Hepatocyte (in vitro differentiated cells): ENCODE results near the gene IDE. TPM values are rescaled to one million over a fixed set of nuclear protein-coding genes. Genes with fewer than 3 reads are reported as not detected.

ENCODE experiments used
- DNase-seq: peaks from one replicate; pipeline ENCODE4 v3.0.0-alpha.2; 2016; ENCODE audit warnings: low spot score
- H2AFZ ChIP-seq: fragments of 200-600 bp; sonication (generic); 2 replicates; pipeline ENCODE4 v1.6.0; 2016; ENCODE audit warnings: antibody characterized with exemption, mild to moderate bottlenecking
- H3K27ac ChIP-seq: fragments of 200-600 bp; sonication (generic); 2 replicates; pipeline ENCODE4 v1.5.1; 2016; ENCODE audit warnings: mild to moderate bottlenecking
- H3K27me3 ChIP-seq: fragments of 200-600 bp; sonication (generic); 2 replicates; pipeline ENCODE4 v1.6.1; 2016
- H3K36me3 ChIP-seq: fragments of 200-600 bp; sonication (generic); replicated peaks from 2 replicates; pipeline ENCODE4 v1.5.1; 2016; ENCODE audit warnings: low read depth; ENCODE audit not compliant: insufficient read depth
- H3K4me1 ChIP-seq: fragments of 200-600 bp; sonication (generic); 2 replicates; pipeline ENCODE4 v1.5.1; 2016; ENCODE audit warnings: mild to moderate bottlenecking, moderate library complexity; ENCODE audit not compliant: insufficient read depth
- H3K4me2 ChIP-seq: fragments of 200-600 bp; sonication (generic); 2 replicates; pipeline ENCODE4 v1.6.0; 2016
- H3K4me3 ChIP-seq: fragments of 200-600 bp; sonication (generic); 2 replicates; pipeline ENCODE4 v1.5.1; 2016; ENCODE audit warnings: mild to moderate bottlenecking
- H3K79me2 ChIP-seq: fragments of 200-600 bp; sonication (generic); 2 replicates; pipeline ENCODE4 v1.6.0; 2017; ENCODE audit warnings: mild to moderate bottlenecking
- H3K9me2 ChIP-seq: fragments of 200-600 bp; sonication (generic); replicated peaks from 2 replicates; pipeline ENCODE4 v1.6.0; 2017; ENCODE audit warnings: mild to moderate bottlenecking; ENCODE audit not compliant: insufficient read depth
- H3K9me3 ChIP-seq: fragments of 200-600 bp; sonication (generic); 2 replicates; pipeline ENCODE4 v1.5.1; 2016; ENCODE audit warnings: low read depth, mild to moderate bottlenecking
- H4K20me1 ChIP-seq: fragments of 200-600 bp; sonication (generic); 2 replicates; pipeline ENCODE4 v1.6.0; 2016; ENCODE audit warnings: mild to moderate bottlenecking; ENCODE audit not compliant: insufficient read depth, poor library complexity, severe bottlenecking
- CTCF ChIP-seq: fragments of 200-600 bp; sonication (generic); IDR thresholded peaks from 2 replicates; pipeline ENCODE4 v1.5.1; 2016; ENCODE audit warnings: antibody characterized with exemption, mild to moderate bottlenecking; ENCODE audit not compliant: poor library complexity
- EZH2 ChIP-seq: fragments of 200-600 bp; sonication (generic); IDR thresholded peaks from 2 replicates; pipeline ENCODE4 v1.6.1; 2016; ENCODE audit warnings: antibody characterized with exemption, mild to moderate bottlenecking, borderline replicate concordance
- EZH2phosphoT487 ChIP-seq: fragments of 200-600 bp; sonication (generic); IDR thresholded peaks from one replicate; pipeline ENCODE4 v1.6.1; 2018; ENCODE audit warnings: antibody characterized with exemption, mild to moderate bottlenecking, low read depth, moderate library complexity; ENCODE audit not compliant: unreplicated experiment, severe bottlenecking
- WGBS: methylation state at CpG from one replicate; pipeline ENCODE4 v1.1.6; 2016; ENCODE audit warnings: low lambda C conversion rate; ENCODE audit errors: missing lambda C conversion rate; 5-methylcytosine and 5-hydroxymethylcytosine counted together
- polyA plus RNA-seq: library from polyadenylated mRNA; unstranded; fragments of >200 nt; fragmentation: Nextera tagmentation; extraction: Ambion mirVana; gene quantifications from 2 replicates; pipeline ENCODE4 v1.2.1, GENCODE V29; 2016
- total RNA-seq: library from RNA; depleted of rRNA; stranded (reverse); fragments of >200 nt; gene quantifications from 2 replicates; pipeline ENCODE4 v1.2.3, GENCODE V29; 2014

IDE gene
- total and polyA plus RNA-seq, 2 experiments from 2014 or later = 16.6 to 39.7 TPM

GRCh38 chr10:92480413-92480812 is 93.5 kb downstream of the IDE start:
- no peak for TF ChIP-seq EZH2phosphoT487
- TF ChIP-seq CTCF = no peak
- no peak for TF ChIP-seq EZH2

GRCh38 chr10:92479547-92479946 is 94.3 kb downstream of the IDE start:
- Histone ChIP-seq H3K4me2 (no peak overlapping the region), H3K9me2 (no peaks in the 10 kb centered on the region), H3K4me1 (no peaks in the 10 kb centered on the region), H2AFZ (no peak overlapping the region), H3K27me3 (no peaks in the 10 kb centered on the region), H3K27ac (no peak overlapping the region), H3K4me3 (no peak overlapping the region), H3K36me3 (no peaks in the 10 kb centered on the region), H4K20me1 (no peaks in the 10 kb centered on the region), H3K79me2 (no peaks in the 10 kb centered on the region), H3K9me3 (no peaks in the 10 kb centered on the region)
- WGBS = 86% methylated on average over 7 of the region's 7 CpGs
- DNase-seq = no peak
- TF ChIP-seq EZH2phosphoT487 (no peak), EZH2 (no peak), CTCF (no peak)

More at GRCh38 chr10:92480413-92480812, 93.5 kb downstream of the IDE start:
- no peaks in the 10 kb centered on the region for H3K4me1 ChIP-seq
- no peaks in the 10 kb centered on the region for H4K20me1 ChIP-seq
- no peaks in the 10 kb centered on the region for H3K36me3 ChIP-seq
- no peaks in the 10 kb centered on the region for H3K27me3 ChIP-seq
- no peak overlapping the region for H3K4me2 ChIP-seq
- H3K27ac ChIP-seq = no peak overlapping the region
- H3K9me3 ChIP-seq = no peaks in the 10 kb centered on the region
- no peak overlapping the region for H2AFZ ChIP-seq
- no peak for DNase-seq
- no peaks in the 10 kb centered on the region for H3K9me2 ChIP-seq
- H3K79me2 ChIP-seq = no peaks in the 10 kb centered on the region
- no peak overlapping the region for H3K4me3 ChIP-seq

GRCh38 chr10:92478536-92478935 is 95.4 kb downstream of the IDE start:
- Histone ChIP-seq H3K27me3 (no peaks in the 10 kb centered on the region), H3K9me2 (no peaks in the 10 kb centered on the region), H3K9me3 (no peaks in the 10 kb centered on the region), H3K4me1 (no peaks in the 10 kb centered on the region), H4K20me1 (no peaks in the 10 kb centered on the region), H2AFZ (no peak overlapping the region), H3K79me2 (no peaks in the 10 kb centered on the region), H3K4me3 (no peak overlapping the region), H3K4me2 (no peak overlapping the region), H3K36me3 (no peaks in the 10 kb centered on the region), H3K27ac (no peak overlapping the region)
- DNase-seq = no peak
- TF ChIP-seq EZH2phosphoT487 (no peak), CTCF (no peak), EZH2 (no peak)
- 97% methylated on average over 5 of the region's 5 CpGs for WGBS

- Histone ChIP-seq H3K4me2 (no peak overlapping the region), H3K4me1 (no peaks in the 10 kb centered on the region), H3K9me3 (no peaks in the 10 kb centered on the region), H3K9me2 (no peaks in the 10 kb centered on the region), H4K20me1 (no peaks in the 10 kb centered on the region), H3K4me3 (no peak overlapping the region), H3K27ac (no peak overlapping the region), H3K27me3 (no peaks in the 10 kb centered on the region), H3K79me2 (no peaks in the 10 kb centered on the region), H2AFZ (no peak overlapping the region), H3K36me3 (no peaks in the 10 kb centered on the region)
- DNase-seq = no peak
- 75% methylated on average over 1 of the region's 1 CpG for WGBS
- TF ChIP-seq EZH2 (no peak), EZH2phosphoT487 (no peak), CTCF (no peak)
These were observed 98.5 kb downstream of the IDE start for GRCh38 chr10:92475357-92475868.
